ENCODE measurements around the gene NDUFB4. TPM values are rescaled to one million over a fixed set of nuclear protein-coding genes. Genes with fewer than 3 reads are reported as not detected.
A peak's percentile ranks its signal among the peaks of the same experiment; 100 is the strongest.

NDUFB4 gene
- total and polyA plus RNA-seq, 4 donors, result 28.4 to 269 (median 76.9) TPM

DNA sequence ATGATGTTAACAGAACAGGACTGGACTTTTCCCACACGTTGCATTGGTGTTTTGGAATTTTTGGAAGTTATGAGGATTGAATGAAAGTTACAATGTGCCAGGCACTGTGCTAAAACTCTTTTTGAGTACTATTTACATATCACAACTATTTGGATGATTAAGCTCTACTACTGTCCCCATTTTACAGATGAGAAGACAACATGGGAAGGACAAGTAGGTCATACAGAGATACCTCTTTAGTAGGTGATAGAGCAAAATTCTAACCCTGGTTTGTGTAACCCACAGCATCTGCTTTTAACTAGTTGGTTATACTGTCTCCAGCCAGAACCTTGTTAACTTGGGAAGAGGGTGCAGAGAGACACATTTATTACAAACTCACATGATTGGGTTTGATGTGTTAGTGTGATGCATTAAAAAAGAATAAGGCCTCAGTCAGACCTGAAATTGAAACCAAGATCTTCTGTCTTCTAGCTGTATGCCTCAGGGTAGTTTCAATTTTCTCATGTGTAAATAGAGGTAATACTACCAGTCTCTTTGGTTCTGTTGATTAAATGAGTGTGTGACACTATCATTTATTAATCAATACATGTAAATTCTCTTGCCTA lies 1.4 kb downstream of the NDUFB4 start:
- TF ChIP-seq, protein P1, sequence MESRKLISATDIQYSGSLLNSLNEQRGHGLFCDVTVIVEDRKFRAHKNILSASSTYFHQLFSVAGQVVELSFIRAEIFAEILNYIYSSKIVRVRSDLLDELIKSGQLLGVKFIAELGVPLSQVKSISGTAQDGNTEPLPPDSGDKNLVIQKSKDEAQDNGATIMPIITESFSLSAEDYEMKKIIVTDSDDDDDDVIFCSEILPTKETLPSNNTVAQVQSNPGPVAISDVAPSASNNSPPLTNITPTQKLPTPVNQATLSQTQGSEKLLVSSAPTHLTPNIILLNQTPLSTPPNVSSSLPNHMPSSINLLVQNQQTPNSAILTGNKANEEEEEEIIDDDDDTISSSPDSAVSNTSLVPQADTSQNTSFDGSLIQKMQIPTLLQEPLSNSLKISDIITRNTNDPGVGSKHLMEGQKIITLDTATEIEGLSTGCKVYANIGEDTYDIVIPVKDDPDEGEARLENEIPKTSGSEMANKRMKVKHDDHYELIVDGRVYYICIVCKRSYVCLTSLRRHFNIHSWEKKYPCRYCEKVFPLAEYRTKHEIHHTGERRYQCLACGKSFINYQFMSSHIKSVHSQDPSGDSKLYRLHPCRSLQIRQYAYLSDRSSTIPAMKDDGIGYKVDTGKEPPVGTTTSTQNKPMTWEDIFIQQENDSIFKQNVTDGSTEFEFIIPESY (IDR thresholded peaks at IDR 0.05), result no peak
- TF ChIP-seq TAF1 (conservative IDR thresholded peaks at IDR 0.05) (no peak), GABPA (IDR thresholded peaks at IDR 0.05 in 1 of 2, conservative IDR thresholded peaks at IDR 0.05 in 1 of 2) (no peak), CTCF (IDR thresholded peaks at IDR 0.05; ENCODE audit: low read depth, low read length, missing input control) (no peak), FOXA1 (IDR thresholded peaks at IDR 0.05) (no peak), JUND (IDR thresholded peaks at IDR 0.05) (no peak), EGR1 (IDR thresholded peaks at IDR 0.05; ENCODE audit: low read depth in 2 of 2) (no peak), HNF4A (conservative IDR thresholded peaks at IDR 0.05) (no peak), RXRA (IDR thresholded peaks at IDR 0.05) (no peak), RAD21 (IDR thresholded peaks at IDR 0.05) (no peak), FOXA2 (IDR thresholded peaks at IDR 0.05) (no peak)
- no peak overlapping the region for H3K9ac ChIP-seq (ENCODE audit: low read depth in 1 of 2, low read length in 2 of 2)

DNA sequence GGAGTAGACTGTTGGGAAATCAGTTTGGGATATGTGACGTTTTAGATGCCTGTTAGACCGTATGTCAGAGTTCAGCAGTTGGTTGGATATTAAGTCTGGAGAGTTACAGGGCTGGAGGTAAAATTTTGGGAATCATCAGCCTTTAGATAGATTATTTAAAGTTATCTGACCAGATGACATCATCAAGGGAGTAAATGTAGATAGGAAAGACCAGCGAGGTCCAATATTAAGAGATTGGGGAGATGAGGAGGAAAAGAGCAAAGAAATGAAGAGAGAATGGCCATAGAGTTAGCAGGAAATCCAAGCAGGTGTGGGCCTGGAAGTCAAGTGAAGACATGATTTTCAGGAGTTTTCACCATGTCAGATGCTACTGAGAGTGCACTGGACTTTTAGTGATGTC lies 3.1 kb downstream of the NDUFB4 start:
- 70% methylated on average over 3 of the region's 3 CpGs for whole genome bisulfite sequencing
- H3K9me3 ChIP-seq (ENCODE audit: control insufficient read depth in 4 of 4, low read length in 3 of 4), result no peaks in the 10 kb centered on the region
- H3K36me3 ChIP-seq (ENCODE audit: control insufficient read depth in 4 of 4, insufficient read depth in 3 of 4, low read depth in 1 of 4, low read length in 3 of 4), result peaks cover 0 to 36% (median 24%) of the 10 kb centered on the region in 4 donors
- H3K27me3 ChIP-seq (ENCODE audit: control insufficient read depth in 4 of 4, insufficient read depth in 4 of 4, low read length in 3 of 4), result no peaks in the 10 kb centered on the region
- no peak overlapping the region for H3K4me3 ChIP-seq (ENCODE audit: low read depth in 1 of 3, low read length in 3 of 3)
- no peak for DNase-seq (ENCODE audit: low spot score)
- H3K4me1 ChIP-seq (ENCODE audit: control insufficient read depth in 4 of 4, insufficient read depth in 4 of 4, low read length in 3 of 4), result peaks cover 1 to 21% (median 11%) of the 10 kb centered on the region in 4 donors
- H3K9ac ChIP-seq (ENCODE audit: low read depth in 1 of 2, low read length in 2 of 2), result no peak overlapping the region
- no peak for TF ChIP-seq ATF3 (IDR thresholded peaks at IDR 0.05)
- TF ChIP-seq NR2F2 (IDR thresholded peaks at IDR 0.05), result no peak
- TF ChIP-seq GABPA (IDR thresholded peaks at IDR 0.05 in 1 of 2, conservative IDR thresholded peaks at IDR 0.05 in 1 of 2), result no peak
- no peak for TF ChIP-seq HNF4G (IDR thresholded peaks at IDR 0.05)
- TF ChIP-seq SP1 (IDR thresholded peaks at IDR 0.05), result no peak
- TF ChIP-seq, protein P2, sequence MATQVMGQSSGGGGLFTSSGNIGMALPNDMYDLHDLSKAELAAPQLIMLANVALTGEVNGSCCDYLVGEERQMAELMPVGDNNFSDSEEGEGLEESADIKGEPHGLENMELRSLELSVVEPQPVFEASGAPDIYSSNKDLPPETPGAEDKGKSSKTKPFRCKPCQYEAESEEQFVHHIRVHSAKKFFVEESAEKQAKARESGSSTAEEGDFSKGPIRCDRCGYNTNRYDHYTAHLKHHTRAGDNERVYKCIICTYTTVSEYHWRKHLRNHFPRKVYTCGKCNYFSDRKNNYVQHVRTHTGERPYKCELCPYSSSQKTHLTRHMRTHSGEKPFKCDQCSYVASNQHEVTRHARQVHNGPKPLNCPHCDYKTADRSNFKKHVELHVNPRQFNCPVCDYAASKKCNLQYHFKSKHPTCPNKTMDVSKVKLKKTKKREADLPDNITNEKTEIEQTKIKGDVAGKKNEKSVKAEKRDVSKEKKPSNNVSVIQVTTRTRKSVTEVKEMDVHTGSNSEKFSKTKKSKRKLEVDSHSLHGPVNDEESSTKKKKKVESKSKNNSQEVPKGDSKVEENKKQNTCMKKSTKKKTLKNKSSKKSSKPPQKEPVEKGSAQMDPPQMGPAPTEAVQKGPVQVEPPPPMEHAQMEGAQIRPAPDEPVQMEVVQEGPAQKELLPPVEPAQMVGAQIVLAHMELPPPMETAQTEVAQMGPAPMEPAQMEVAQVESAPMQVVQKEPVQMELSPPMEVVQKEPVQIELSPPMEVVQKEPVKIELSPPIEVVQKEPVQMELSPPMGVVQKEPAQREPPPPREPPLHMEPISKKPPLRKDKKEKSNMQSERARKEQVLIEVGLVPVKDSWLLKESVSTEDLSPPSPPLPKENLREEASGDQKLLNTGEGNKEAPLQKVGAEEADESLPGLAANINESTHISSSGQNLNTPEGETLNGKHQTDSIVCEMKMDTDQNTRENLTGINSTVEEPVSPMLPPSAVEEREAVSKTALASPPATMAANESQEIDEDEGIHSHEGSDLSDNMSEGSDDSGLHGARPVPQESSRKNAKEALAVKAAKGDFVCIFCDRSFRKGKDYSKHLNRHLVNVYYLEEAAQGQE (IDR thresholded peaks at IDR 0.05), result no peak
- no peak for TF ChIP-seq JUND (IDR thresholded peaks at IDR 0.05)
- TF ChIP-seq FOXA2 (IDR thresholded peaks at IDR 0.05), result no peak
- TF ChIP-seq FOXA1 (IDR thresholded peaks at IDR 0.05), result no peak
- TF ChIP-seq RAD21 (IDR thresholded peaks at IDR 0.05), result no peak
- H3K27ac ChIP-seq (ENCODE audit: low read depth in 1 of 2, low read length in 2 of 2), result no peak overlapping the region

More for the DNA sequence above, 1.4 kb downstream of the NDUFB4 start:
- H3K4me3 ChIP-seq (ENCODE audit: low read depth in 1 of 3, low read length in 3 of 3), result peak overlapping the region in 2 of 3 donors; percentile 48 to 76
- H3K9me3 ChIP-seq (ENCODE audit: control insufficient read depth in 4 of 4, low read length in 3 of 4), result no peaks in the 10 kb centered on the region
- H3K4me1 ChIP-seq (ENCODE audit: control insufficient read depth in 4 of 4, insufficient read depth in 4 of 4, low read length in 3 of 4), result peaks cover 1 to 21% (median 11%) of the 10 kb centered on the region in 4 donors
- DNase-seq (ENCODE audit: low spot score), result no peak
- peaks cover 0 to 30% (median 20%) of the 10 kb centered on the region in 4 donors for H3K36me3 ChIP-seq (ENCODE audit: control insufficient read depth in 4 of 4, insufficient read depth in 3 of 4, low read depth in 1 of 4, low read length in 3 of 4)
- H3K27ac ChIP-seq (ENCODE audit: low read depth in 1 of 2, low read length in 2 of 2), result no peak overlapping the region
- no peaks in the 10 kb centered on the region for H3K27me3 ChIP-seq (ENCODE audit: control insufficient read depth in 4 of 4, insufficient read depth in 4 of 4, low read length in 3 of 4)
- WGBS, result 49% methylated on average over 1 of the region's 1 CpG

Data from liver (tissue), 9 donors.